ENCODE data around the gene MCF2L. TPM values are rescaled to one million over a fixed set of nuclear protein-coding genes. Genes with fewer than 3 reads are reported as not detected.

Gene MCF2L
- total RNA-seq, 4 donors from 2014 or later: 12.8 to 169 (median 41.5) TPM

GRCh38 chr13:112954488-112955270, 14.3 kb upstream of the MCF2L start:
- no peak for ATAC-seq (ENCODE audit: low FRiP score)
- TF ChIP-seq CTCF (IDR thresholded peaks at IDR 0.05): no peak
- DNase-seq (ENCODE audit: low spot score): no peak

GRCh38 chr13:112955271-112955937, 13.6 kb upstream of the MCF2L start:
- TF ChIP-seq CTCF (IDR thresholded peaks at IDR 0.05): no peak
- ATAC-seq (ENCODE audit: low FRiP score): no peak
- no peak for DNase-seq (ENCODE audit: low spot score)

GRCh38 chr13:112955956-112956355, 13.1 kb upstream of the MCF2L start:
- no peak for TF ChIP-seq CTCF (IDR thresholded peaks at IDR 0.05)
- DNase-seq (ENCODE audit: low spot score) (no peak), ATAC-seq (ENCODE audit: low FRiP score) (no peak)

GRCh38 chr13:112956571-112957294, 12.3 kb upstream of the MCF2L start:
- ATAC-seq (ENCODE audit: low FRiP score): no peak
- TF ChIP-seq CTCF (IDR thresholded peaks at IDR 0.05): no peak
- DNase-seq (ENCODE audit: low spot score): no peak

- ATAC-seq (ENCODE audit: low FRiP score): no peak
- DNase-seq (ENCODE audit: low spot score): no peak
Observed at GRCh38 chr13:112957295-112957677, 11.7 kb upstream of the MCF2L start.

More at GRCh38 chr13:112957295-112957677, 11.7 kb upstream of the MCF2L start:
- no peak for TF ChIP-seq CTCF (IDR thresholded peaks at IDR 0.05)

Measured in omental fat pad (tissue), 4 donors.